Chondrocyte (in vitro differentiated cells): ENCODE data around the gene NCOR2. TPM values are rescaled to one million over a fixed set of nuclear protein-coding genes. Genes with fewer than 3 reads are reported as not detected.

Source experiments
- DNase-seq: peaks from one replicate; pipeline ENCODE4 v3.0.0; 2021; ENCODE audit warnings: mixed read lengths, low spot score
- H3K27ac Mint-ChIP-seq: one replicate; pipeline ENCODE4 v1.8.0; 2021; ENCODE audit warnings: mild to moderate bottlenecking, moderate library complexity, mixed read lengths; ENCODE audit not compliant: unreplicated experiment
- H3K27me3 Mint-ChIP-seq: 2 replicates; pipeline ENCODE4 v1.8.0; 2021; ENCODE audit warnings: low read depth, mixed read lengths
- H3K36me3 Mint-ChIP-seq: 2 replicates; pipeline ENCODE4 v1.8.0; 2021; ENCODE audit warnings: low read depth, mixed read lengths
- H3K4me1 Mint-ChIP-seq: 2 replicates; pipeline ENCODE4 v1.8.0; 2021; ENCODE audit warnings: low read depth, mild to moderate bottlenecking, mixed read lengths
- H3K4me3 Mint-ChIP-seq: one replicate; pipeline ENCODE4 v1.8.0; 2021; ENCODE audit warnings: mild to moderate bottlenecking, moderate library complexity, mixed read lengths; ENCODE audit not compliant: unreplicated experiment
- H3K9me3 Mint-ChIP-seq: 2 replicates; pipeline ENCODE4 v1.8.0; 2021; ENCODE audit warnings: low read depth, mixed read lengths
- total RNA-seq: library from RNA; stranded (reverse); gene quantifications from 3 replicates; pipeline ENCODE4 v1.2.1, GENCODE V29; 2021
- TF ChIP-seq, protein P1 (sequence below): fragments of 200-600 bp; sonication (generic); IDR thresholded peaks from 2 replicates; pipeline ENCODE4 v1.5.0; 2021; ENCODE audit warnings: antibody characterized with exemption, mild to moderate bottlenecking, moderate library complexity

Gene NCOR2
- total RNA-seq, 1 donor from 2014 or later: 327 TPM

DNA sequence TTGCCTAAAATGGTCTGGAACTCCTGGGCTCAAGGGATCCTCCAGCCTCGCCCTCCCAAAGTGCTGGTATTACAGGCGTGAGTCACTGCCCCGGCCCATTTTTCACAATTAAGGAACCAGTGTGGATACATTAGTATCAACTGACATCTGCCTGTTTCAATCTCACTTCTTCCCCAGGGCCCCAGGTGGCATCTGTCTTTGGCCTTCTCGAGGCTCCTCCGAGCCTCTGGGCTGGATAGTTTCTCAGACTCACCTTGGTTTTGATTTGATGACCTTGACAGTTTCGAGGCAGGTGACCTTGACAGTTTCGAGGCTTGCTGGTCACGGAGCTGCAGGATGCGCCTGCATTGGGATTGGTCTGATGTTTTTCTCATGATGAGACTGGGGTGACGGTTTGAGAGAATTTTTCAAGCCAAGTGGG, 41.0 kb upstream of the NCOR2 start:
- no peaks in the 10 kb centered on the region for H3K36me3 Mint-ChIP-seq
- no peak for DNase-seq
- H3K27ac Mint-ChIP-seq: no peak overlapping the region
- H3K4me3 Mint-ChIP-seq: no peak overlapping the region
- TF ChIP-seq, protein P1, sequence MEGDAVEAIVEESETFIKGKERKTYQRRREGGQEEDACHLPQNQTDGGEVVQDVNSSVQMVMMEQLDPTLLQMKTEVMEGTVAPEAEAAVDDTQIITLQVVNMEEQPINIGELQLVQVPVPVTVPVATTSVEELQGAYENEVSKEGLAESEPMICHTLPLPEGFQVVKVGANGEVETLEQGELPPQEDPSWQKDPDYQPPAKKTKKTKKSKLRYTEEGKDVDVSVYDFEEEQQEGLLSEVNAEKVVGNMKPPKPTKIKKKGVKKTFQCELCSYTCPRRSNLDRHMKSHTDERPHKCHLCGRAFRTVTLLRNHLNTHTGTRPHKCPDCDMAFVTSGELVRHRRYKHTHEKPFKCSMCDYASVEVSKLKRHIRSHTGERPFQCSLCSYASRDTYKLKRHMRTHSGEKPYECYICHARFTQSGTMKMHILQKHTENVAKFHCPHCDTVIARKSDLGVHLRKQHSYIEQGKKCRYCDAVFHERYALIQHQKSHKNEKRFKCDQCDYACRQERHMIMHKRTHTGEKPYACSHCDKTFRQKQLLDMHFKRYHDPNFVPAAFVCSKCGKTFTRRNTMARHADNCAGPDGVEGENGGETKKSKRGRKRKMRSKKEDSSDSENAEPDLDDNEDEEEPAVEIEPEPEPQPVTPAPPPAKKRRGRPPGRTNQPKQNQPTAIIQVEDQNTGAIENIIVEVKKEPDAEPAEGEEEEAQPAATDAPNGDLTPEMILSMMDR: no peak
- H3K9me3 Mint-ChIP-seq: peaks cover 4% of the 10 kb centered on the region
- peaks cover 3% of the 10 kb centered on the region for H3K27me3 Mint-ChIP-seq
- H3K4me1 Mint-ChIP-seq: peaks cover 15% of the 10 kb centered on the region

DNA sequence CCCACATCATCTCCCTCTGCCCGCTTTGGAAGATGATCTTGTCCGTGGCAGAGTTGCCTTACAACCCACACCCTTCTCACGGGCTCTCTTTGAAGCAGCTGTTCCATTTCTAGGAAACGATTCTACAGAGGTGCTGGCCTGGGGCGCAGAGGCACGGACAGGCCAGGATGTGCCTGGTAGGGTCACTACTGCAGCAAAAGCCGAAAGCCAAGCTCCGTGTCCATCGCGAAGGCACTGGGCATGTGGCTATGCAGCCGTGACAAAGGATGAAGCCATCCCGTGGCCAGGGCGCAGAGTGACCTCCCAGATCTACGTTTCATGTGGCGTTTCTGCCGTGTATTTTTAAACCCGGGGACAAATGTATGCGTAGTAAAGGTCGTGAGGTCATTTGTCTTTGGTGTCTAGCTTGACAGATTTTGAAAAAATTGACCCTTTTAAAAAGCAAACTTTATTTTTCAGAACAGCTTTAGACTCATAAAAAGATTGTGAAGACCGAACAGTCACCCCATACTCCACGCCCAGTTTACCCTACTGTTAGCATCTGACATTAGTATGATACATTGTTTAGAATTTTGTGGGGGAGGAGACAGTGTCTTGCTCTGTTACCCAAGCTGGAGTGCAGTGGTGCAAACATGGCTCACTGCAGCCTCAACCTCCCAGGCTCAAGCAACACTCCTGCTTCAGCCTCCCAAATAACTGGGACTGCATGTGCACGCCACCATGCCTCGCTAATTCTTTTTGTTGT, 40.4 kb upstream of the NCOR2 start:
- Mint-ChIP-seq H3K4me3 (no peak overlapping the region), H3K36me3 (no peaks in the 10 kb centered on the region), H3K4me1 (peaks cover 9% of the 10 kb centered on the region), H3K27ac (no peak overlapping the region), H3K27me3 (peaks cover 3% of the 10 kb centered on the region), H3K9me3 (no peaks in the 10 kb centered on the region)
- TF ChIP-seq, protein P1: no peak
- no peak for DNase-seq

DNA sequence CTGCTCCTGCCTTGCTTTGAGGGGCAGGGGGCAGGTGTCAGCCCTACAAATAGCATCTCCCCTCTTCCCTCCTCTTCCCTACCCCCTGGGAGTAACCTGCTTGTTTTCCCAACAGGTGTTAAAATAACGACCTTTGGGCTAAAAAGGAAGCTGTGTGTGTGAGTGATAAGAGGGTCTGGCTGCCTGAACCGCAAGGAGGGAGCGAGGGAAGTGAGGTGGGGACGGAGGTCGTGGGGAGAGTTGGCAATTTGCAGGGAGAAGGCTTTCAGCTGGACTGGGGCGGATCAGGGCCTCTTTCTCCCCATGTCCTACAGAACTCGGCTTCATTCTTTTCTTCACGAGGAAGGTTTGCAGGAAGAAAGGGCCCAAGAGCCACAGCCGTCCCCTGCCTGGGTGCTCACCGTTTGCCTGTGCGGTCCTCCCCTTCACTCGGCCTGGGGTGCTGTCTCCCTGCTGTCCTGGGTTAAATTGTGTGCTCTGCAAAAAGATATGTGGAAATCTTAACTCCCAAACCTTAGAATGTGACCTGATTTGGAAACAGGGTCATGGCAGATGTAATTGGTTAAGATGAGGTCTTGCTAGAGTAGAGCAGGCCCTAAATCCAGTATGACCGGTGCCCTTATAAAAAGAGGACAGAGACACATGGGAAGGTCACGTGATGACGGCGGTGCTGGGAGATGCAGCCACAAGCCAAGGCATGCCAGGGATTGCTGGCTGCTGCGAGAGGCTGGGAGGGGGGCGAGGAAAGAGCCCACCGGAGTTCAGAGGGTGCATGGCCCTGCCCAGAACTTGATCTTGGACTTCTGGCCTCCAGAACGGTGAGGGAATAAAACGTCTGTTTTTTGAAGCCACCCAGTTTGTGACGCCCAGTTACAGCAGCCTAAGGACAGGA, 38.7 kb upstream of the NCOR2 start:
- no peaks in the 10 kb centered on the region for H3K27me3 Mint-ChIP-seq
- no peak overlapping the region for H3K4me3 Mint-ChIP-seq
- no peak overlapping the region for H3K27ac Mint-ChIP-seq
- no peaks in the 10 kb centered on the region for H3K9me3 Mint-ChIP-seq
- TF ChIP-seq, protein P1: no peak
- H3K36me3 Mint-ChIP-seq: no peaks in the 10 kb centered on the region
- no peak for DNase-seq
- peaks cover 9% of the 10 kb centered on the region for H3K4me1 Mint-ChIP-seq

DNA sequence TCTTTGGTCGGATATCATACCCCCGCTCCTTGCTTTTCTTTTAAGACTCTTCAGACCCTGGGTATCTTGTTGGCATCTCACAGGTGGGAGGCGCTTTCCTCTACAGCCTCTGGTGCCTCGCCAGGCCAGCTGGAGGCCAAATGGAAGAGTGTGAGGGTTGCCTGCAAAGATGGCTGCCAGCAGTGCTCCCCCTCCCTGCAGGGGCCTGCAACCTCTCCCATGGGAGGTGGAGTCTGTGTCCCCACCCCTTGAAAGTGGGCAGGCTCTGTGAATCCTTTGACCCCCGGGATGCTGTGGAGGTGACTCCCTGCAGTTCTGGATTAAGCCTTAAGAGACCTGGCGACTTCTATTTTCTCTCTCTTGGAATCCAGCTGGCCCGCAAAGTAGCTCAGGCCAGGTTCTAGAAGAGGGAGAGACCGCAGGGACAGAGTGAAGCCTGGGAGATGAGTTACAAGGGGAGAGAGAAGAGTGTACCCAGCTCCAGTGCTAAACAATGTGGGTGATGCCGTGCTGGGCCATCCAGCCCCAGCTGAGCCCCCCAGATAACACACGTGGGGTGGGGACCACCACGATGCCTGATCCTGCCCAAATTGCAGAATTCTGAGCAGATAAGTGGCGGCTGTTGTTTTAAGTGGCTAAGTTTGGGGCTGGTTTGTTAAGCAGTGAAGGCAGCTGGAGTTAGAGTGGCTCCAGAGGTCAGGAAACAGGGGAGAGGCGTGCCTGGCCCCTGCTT, 37.9 kb upstream of the NCOR2 start:
- Mint-ChIP-seq H3K4me1 (peaks cover 9% of the 10 kb centered on the region), H3K27me3 (no peaks in the 10 kb centered on the region), H3K36me3 (no peaks in the 10 kb centered on the region), H3K27ac (no peak overlapping the region), H3K4me3 (no peak overlapping the region), H3K9me3 (no peaks in the 10 kb centered on the region)
- DNase-seq: no peak
- TF ChIP-seq, protein P1: no peak

DNA sequence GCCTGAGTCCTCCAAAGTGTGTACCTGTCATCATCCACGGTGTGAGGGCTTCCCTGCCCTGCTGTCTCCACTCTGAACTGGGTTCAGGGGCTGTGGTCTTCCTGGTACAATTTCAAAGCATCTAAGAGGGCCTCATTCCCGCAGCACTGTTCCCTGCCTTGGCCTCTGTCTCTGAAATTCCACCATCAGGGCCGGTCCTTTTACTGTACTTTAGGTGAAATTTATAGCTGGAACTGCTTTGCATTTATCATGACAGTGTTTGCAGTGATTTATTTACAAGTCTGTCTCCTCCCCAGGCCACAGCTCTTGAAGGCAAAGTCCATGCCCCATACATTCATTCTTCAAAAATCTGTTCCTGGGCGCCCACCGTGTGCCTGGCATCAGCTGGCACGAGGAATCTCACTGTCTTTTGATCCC, 36.9 kb upstream of the NCOR2 start:
- H3K27ac Mint-ChIP-seq: no peak overlapping the region
- peaks cover 2% of the 10 kb centered on the region for H3K9me3 Mint-ChIP-seq
- H3K4me3 Mint-ChIP-seq: no peak overlapping the region
- TF ChIP-seq, protein P1: no peak
- no peak for DNase-seq
- H3K4me1 Mint-ChIP-seq: peaks cover 9% of the 10 kb centered on the region
- no peaks in the 10 kb centered on the region for H3K27me3 Mint-ChIP-seq
- H3K36me3 Mint-ChIP-seq: no peaks in the 10 kb centered on the region
